Endothelial cell of umbilical vein (primary cell): ENCODE results near the gene OPCML.

Experiments
- CTCF ChIP-seq, 2 donors: IDR thresholded peaks; 1 replicate in 1 of 2; 2 replicates in 1 of 2; pipeline ENCODE4 v1.5.1; 2011; ENCODE audit warnings: low read length in 2 of 2, mild to moderate bottlenecking in 2 of 2, moderate library complexity in 2 of 2, control low read depth in 1 of 2, inconsistent platforms in 1 of 2, low read depth in 1 of 2; ENCODE audit not compliant: insufficient read depth in 1 of 2; ENCODE audit errors: extremely low read depth in 1 of 2
- EZH2 ChIP-seq: IDR thresholded peaks from 2 replicates; pipeline ENCODE4 v1.6.1; 2012; ENCODE audit warnings: borderline replicate concordance, low read depth, mild to moderate bottlenecking, moderate library complexity, low read length, inconsistent platforms; ENCODE audit not compliant: severe bottlenecking
- FOS ChIP-seq: IDR thresholded peaks from 2 replicates; pipeline ENCODE4 v1.6.1; 2011; ENCODE audit warnings: mild to moderate bottlenecking, low read length, moderate library complexity, borderline replicate concordance; ENCODE audit not compliant: insufficient read depth
- GATA2 ChIP-seq: IDR thresholded peaks from 2 replicates; pipeline ENCODE4 v1.7.0; 2011; ENCODE audit warnings: low read depth, mild to moderate bottlenecking, moderate library complexity, mixed read lengths, low read length; ENCODE audit not compliant: insufficient read length, insufficient read depth
- JUN ChIP-seq: IDR thresholded peaks from 2 replicates; pipeline ENCODE4 v1.6.1; 2011; ENCODE audit warnings: borderline replicate concordance, low read depth; ENCODE audit not compliant: insufficient read length, insufficient read depth
- MAX ChIP-seq: IDR thresholded peaks from 2 replicates; pipeline ENCODE4 v1.6.1; 2011; ENCODE audit not compliant: insufficient read depth, insufficient read length
- POLR2A ChIP-seq: IDR thresholded peaks from 2 replicates; pipeline ENCODE4 v1.6.1; 2012; ENCODE audit warnings: low read depth, mild to moderate bottlenecking, control low read depth, low read length
- POLR2AphosphoS5 ChIP-seq: IDR thresholded peaks from 2 replicates; pipeline ENCODE4 v1.6.1; 2012; ENCODE audit warnings: low read depth, mild to moderate bottlenecking, control low read depth, low read length, moderate library complexity; ENCODE audit not compliant: insufficient read depth

- TF ChIP-seq POLR2A (no peak), CTCF (IDR thresholded peaks at IDR 0.05; ENCODE audit: extremely low read depth in 1 of 2, insufficient read depth in 1 of 2, low read depth in 1 of 2, low read length in 2 of 2) (no peak), FOS (no peak), POLR2AphosphoS5 (no peak), JUN (no peak), EZH2 (no peak), MAX (no peak), GATA2 (no peak)
Observed at GRCh38 chr11:133052537-133052936, 479.8 kb downstream of the OPCML start.
